Liver (tissue), 9 donors: ENCODE measurements around the gene VTCN1. TPM values are rescaled to one million over a fixed set of nuclear protein-coding genes. Genes with fewer than 3 reads are reported as not detected.

ENCODE experiments used
- DNase-seq: peaks from one replicate; pipeline ENCODE4 v3.0.0-alpha.2; 2017; ENCODE audit warnings: low spot score
- H3K27ac ChIP-seq, 2 donors: one replicate each; pipeline ENCODE4 v1.7.0; 2013; ENCODE audit warnings: inconsistent platforms in 2 of 2, low read length in 2 of 2, control low read depth in 1 of 2, low read depth in 1 of 2, mild to moderate bottlenecking in 1 of 2
- H3K27me3 ChIP-seq, 4 donors: one replicate each; pipeline versions ENCODE4 v1.6.1 to v1.7.0; 2013; ENCODE audit warnings: low read length in 3 of 4, inconsistent platforms in 1 of 4, mild to moderate bottlenecking in 1 of 4, moderate library complexity in 1 of 4; ENCODE audit not compliant: control insufficient read depth in 4 of 4, insufficient read depth in 4 of 4
- H3K36me3 ChIP-seq, 4 donors: one replicate each; pipeline versions ENCODE4 v1.6.1 to v1.7.0; 2013; ENCODE audit warnings: low read length in 3 of 4, mild to moderate bottlenecking in 3 of 4, low read depth in 1 of 4, moderate library complexity in 1 of 4; ENCODE audit not compliant: control insufficient read depth in 4 of 4, insufficient read depth in 3 of 4
- H3K4me1 ChIP-seq, 4 donors: one replicate each; pipeline versions ENCODE4 v1.6.1 to v1.7.0; 2013; ENCODE audit warnings: low read length in 3 of 4, mild to moderate bottlenecking in 3 of 4, moderate library complexity in 1 of 4; ENCODE audit not compliant: control insufficient read depth in 4 of 4, insufficient read depth in 4 of 4
- H3K4me3 ChIP-seq, 3 donors: one replicate each; pipeline versions ENCODE4 v1.6.1 to v1.7.0; 2013; ENCODE audit warnings: low read length in 3 of 3, control low read depth in 1 of 3, low read depth in 1 of 3, mild to moderate bottlenecking in 1 of 3
- H3K9ac ChIP-seq, 2 donors: one replicate each; pipeline ENCODE4 v1.7.0; 2013; ENCODE audit warnings: low read length in 2 of 2, mild to moderate bottlenecking in 2 of 2, moderate library complexity in 2 of 2, control low read depth in 1 of 2, low read depth in 1 of 2
- H3K9me3 ChIP-seq, 4 donors: one replicate each; pipeline versions ENCODE4 v1.6.1 to v1.7.0; 2013; ENCODE audit warnings: low read length in 3 of 4; ENCODE audit not compliant: control insufficient read depth in 4 of 4
- EGR1 ChIP-seq, 2 donors: IDR thresholded peaks; 2 replicates each; pipeline ENCODE4 v1.6.1; 2016 to 2018; ENCODE audit warnings: antibody characterized with exemption in 2 of 2, low read depth in 2 of 2
- FOXA1 ChIP-seq: IDR thresholded peaks from 2 replicates; pipeline ENCODE4 v1.6.1; 2016; ENCODE audit warnings: antibody characterized with exemption
- FOXA2 ChIP-seq: IDR thresholded peaks from 2 replicates; pipeline ENCODE4 v1.6.1; 2016; ENCODE audit warnings: antibody characterized with exemption
- HNF4A ChIP-seq, 2 donors: conservative IDR thresholded peaks; 2 replicates each; pipeline ENCODE4 v1.6.1; 2016; ENCODE audit warnings: antibody characterized with exemption in 2 of 2, mild to moderate bottlenecking in 2 of 2
- HNF4G ChIP-seq: IDR thresholded peaks from 2 replicates; pipeline ENCODE4 v1.6.1; 2016; ENCODE audit warnings: antibody characterized with exemption
- JUND ChIP-seq, 2 donors: IDR thresholded peaks; 2 replicates each; pipeline ENCODE4 v1.6.1; 2016; ENCODE audit warnings: antibody characterized with exemption in 2 of 2
- NR2F2 ChIP-seq: IDR thresholded peaks from 2 replicates; pipeline ENCODE4 v1.6.1; 2016; ENCODE audit warnings: antibody characterized with exemption
- RAD21 ChIP-seq, 2 donors: IDR thresholded peaks; 2 replicates each; pipeline ENCODE4 v1.6.1; 2016; ENCODE audit warnings: antibody characterized with exemption in 2 of 2, mild to moderate bottlenecking in 2 of 2
- RXRA ChIP-seq, 2 donors: IDR thresholded peaks; 2 replicates each; pipeline ENCODE4 v1.6.1; 2017 to 2018; ENCODE audit warnings: antibody characterized with exemption in 2 of 2, mild to moderate bottlenecking in 1 of 2
- SP1 ChIP-seq: IDR thresholded peaks from 2 replicates; pipeline ENCODE4 v1.6.1; 2018; ENCODE audit warnings: antibody characterized with exemption, mild to moderate bottlenecking
- TAF1 ChIP-seq: conservative IDR thresholded peaks from 2 replicates; pipeline ENCODE4 v1.6.1; 2016; ENCODE audit warnings: antibody characterized with exemption, mild to moderate bottlenecking
- YY1 ChIP-seq: IDR thresholded peaks from 2 replicates; pipeline ENCODE4 v1.6.1; 2016; ENCODE audit warnings: antibody characterized with exemption, mild to moderate bottlenecking
- WGBS: extraction: QIAGEN DNeasy Blood & Tissue Kit; methylation state at CpG from one replicate; pipeline ENCODE4 v1.1.7; 2013; 5-methylcytosine and 5-hydroxymethylcytosine counted together
- polyA plus RNA-seq, 2 donors: library from polyadenylated mRNA; stranded (reverse) in 1 of 2; unstranded in 1 of 2; fragments of 200-250 nt in 1 of 2; fragments of >200 nt in 1 of 2; fragmentation: Nextera tagmentation in 1 of 2; extraction: Ambion mirVana in 1 of 2; gene quantifications; one replicate each; pipeline versions ENCODE4 v1.2.1 to v1.2.3, GENCODE V29; 2013 to 2015
- total RNA-seq, 2 donors: library from RNA; depleted of rRNA; stranded (reverse); fragments of >200 nt; gene quantifications; one replicate each; pipeline ENCODE4 v1.2.3, GENCODE V29; 2014
- TF ChIP-seq, protein P1 (sequence below): IDR thresholded peaks from 2 replicates; pipeline ENCODE4 v1.6.1; 2016; ENCODE audit warnings: antibody characterized with exemption
- TF ChIP-seq, protein P2 (sequence below): IDR thresholded peaks from 2 replicates; pipeline ENCODE4 v1.6.1; 2016; ENCODE audit warnings: antibody characterized with exemption
- TF ChIP-seq, protein P3 (sequence below): IDR thresholded peaks from 2 replicates; pipeline ENCODE4 v1.6.1; 2016; ENCODE audit warnings: antibody characterized with exemption
- TF ChIP-seq, protein P4 (sequence below): IDR thresholded peaks from 2 replicates; pipeline ENCODE4 v1.6.1; 2016; ENCODE audit warnings: antibody characterized with exemption, mild to moderate bottlenecking
- donor health status: healthy.
- donor health status: healthy.
- donor health status: healthy.
- donor health status: healthy.
- donor health status: healthy.

Gene VTCN1
- total and polyA plus RNA-seq, 4 donors, result 0.28 to 1.0 (median 0.45) TPM

DNA sequence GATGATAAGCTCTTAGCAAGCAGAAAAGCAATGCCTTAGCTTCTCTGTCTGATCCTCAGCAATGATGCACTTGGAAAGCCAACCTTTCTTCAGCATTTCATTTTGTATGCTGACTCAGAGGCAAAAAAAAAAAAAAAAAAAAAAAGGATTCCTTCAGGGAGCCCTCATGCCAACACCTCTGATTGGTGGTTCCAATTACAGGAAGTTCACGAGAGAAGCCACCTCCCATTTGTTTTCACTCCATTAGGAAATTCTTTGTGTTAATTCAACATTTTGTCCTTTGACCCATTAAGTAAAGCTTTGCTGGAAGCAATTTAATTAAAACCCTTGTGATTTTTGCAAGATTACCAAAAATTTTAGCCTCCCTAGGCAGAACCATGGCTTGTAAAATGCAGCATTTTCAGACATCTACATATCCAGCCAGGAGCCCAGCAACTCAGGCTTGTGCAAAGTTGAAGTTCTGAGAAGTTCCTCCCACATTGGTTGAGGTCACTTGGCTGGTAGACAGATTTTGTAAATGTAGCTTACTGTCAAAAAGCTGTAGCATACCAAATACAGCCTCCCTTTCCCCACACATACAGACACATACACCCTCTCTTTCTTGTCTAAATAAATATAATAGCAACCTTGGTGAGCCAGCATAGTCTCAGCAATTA, 27.1 kb upstream of the VTCN1 start:
- no peaks in the 10 kb centered on the region for H3K36me3 ChIP-seq
- no peak overlapping the region for H3K9ac ChIP-seq
- TF ChIP-seq FOXA2 (no peak), YY1 (no peak), RAD21 (IDR thresholded peaks at IDR 0.05) (no peak), HNF4G (no peak), NR2F2 (no peak), JUND (IDR thresholded peaks at IDR 0.05) (no peak), TAF1 (no peak), FOXA1 (no peak), RXRA (IDR thresholded peaks at IDR 0.05) (no peak), HNF4A (conservative IDR thresholded peaks at IDR 0.05) (no peak), EGR1 (IDR thresholded peaks at IDR 0.05; ENCODE audit: low read depth in 2 of 2) (no peak)
- TF ChIP-seq, protein P1, sequence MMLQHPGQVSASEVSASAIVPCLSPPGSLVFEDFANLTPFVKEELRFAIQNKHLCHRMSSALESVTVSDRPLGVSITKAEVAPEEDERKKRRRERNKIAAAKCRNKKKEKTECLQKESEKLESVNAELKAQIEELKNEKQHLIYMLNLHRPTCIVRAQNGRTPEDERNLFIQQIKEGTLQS, result no peak
- TF ChIP-seq, protein P2, sequence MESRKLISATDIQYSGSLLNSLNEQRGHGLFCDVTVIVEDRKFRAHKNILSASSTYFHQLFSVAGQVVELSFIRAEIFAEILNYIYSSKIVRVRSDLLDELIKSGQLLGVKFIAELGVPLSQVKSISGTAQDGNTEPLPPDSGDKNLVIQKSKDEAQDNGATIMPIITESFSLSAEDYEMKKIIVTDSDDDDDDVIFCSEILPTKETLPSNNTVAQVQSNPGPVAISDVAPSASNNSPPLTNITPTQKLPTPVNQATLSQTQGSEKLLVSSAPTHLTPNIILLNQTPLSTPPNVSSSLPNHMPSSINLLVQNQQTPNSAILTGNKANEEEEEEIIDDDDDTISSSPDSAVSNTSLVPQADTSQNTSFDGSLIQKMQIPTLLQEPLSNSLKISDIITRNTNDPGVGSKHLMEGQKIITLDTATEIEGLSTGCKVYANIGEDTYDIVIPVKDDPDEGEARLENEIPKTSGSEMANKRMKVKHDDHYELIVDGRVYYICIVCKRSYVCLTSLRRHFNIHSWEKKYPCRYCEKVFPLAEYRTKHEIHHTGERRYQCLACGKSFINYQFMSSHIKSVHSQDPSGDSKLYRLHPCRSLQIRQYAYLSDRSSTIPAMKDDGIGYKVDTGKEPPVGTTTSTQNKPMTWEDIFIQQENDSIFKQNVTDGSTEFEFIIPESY, result no peak
- TF ChIP-seq, protein P3, sequence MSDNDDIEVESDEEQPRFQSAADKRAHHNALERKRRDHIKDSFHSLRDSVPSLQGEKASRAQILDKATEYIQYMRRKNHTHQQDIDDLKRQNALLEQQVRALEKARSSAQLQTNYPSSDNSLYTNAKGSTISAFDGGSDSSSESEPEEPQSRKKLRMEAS, result no peak
- TF ChIP-seq, protein P4, sequence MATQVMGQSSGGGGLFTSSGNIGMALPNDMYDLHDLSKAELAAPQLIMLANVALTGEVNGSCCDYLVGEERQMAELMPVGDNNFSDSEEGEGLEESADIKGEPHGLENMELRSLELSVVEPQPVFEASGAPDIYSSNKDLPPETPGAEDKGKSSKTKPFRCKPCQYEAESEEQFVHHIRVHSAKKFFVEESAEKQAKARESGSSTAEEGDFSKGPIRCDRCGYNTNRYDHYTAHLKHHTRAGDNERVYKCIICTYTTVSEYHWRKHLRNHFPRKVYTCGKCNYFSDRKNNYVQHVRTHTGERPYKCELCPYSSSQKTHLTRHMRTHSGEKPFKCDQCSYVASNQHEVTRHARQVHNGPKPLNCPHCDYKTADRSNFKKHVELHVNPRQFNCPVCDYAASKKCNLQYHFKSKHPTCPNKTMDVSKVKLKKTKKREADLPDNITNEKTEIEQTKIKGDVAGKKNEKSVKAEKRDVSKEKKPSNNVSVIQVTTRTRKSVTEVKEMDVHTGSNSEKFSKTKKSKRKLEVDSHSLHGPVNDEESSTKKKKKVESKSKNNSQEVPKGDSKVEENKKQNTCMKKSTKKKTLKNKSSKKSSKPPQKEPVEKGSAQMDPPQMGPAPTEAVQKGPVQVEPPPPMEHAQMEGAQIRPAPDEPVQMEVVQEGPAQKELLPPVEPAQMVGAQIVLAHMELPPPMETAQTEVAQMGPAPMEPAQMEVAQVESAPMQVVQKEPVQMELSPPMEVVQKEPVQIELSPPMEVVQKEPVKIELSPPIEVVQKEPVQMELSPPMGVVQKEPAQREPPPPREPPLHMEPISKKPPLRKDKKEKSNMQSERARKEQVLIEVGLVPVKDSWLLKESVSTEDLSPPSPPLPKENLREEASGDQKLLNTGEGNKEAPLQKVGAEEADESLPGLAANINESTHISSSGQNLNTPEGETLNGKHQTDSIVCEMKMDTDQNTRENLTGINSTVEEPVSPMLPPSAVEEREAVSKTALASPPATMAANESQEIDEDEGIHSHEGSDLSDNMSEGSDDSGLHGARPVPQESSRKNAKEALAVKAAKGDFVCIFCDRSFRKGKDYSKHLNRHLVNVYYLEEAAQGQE, result no peak
- no peak for DNase-seq
- H3K9me3 ChIP-seq, result peaks cover 0 to 1% (median 0%) of the 10 kb centered on the region in 4 donors
- no peaks in the 10 kb centered on the region for H3K27me3 ChIP-seq
- WGBS, result 31% methylated on average over 1 of the region's 1 CpG
- H3K4me3 ChIP-seq, result no peak overlapping the region
- no peaks in the 10 kb centered on the region for H3K4me1 ChIP-seq
- H3K27ac ChIP-seq, result no peak overlapping the region

DNA sequence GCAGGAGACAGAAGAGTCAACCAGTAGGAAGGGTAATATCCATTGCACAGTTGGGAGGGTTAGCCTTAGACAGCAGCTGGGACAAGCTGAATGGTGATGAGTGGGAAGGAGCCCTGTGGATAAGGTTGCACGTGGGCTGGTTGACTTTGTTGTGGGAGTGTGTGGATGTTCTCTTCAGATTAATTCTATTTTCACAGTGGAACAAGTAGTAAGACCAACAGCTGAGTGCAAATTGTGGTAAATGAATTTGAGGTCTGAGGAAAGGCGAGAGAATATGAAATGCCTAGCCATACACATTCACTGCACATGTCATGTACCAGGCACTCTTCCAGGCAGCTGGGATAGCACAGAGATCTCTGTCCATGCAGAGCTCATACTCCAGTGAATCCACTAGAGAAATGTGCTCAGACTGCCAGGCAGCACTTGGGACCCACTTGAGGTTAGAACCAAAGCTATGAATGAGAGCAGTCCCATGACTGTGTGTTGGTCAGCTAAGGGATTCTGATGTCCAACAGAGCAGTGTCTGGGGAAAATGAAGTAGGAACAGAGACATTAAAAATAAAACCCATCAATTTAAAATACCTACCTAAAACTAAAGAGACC, 25.2 kb upstream of the VTCN1 start:
- no peak for DNase-seq
- Histone ChIP-seq H3K36me3 (no peaks in the 10 kb centered on the region), H3K27me3 (no peaks in the 10 kb centered on the region), H3K27ac (no peak overlapping the region), H3K9me3 (peaks cover 0 to 1% (median 0%) of the 10 kb centered on the region in 4 donors), H3K4me1 (no peaks in the 10 kb centered on the region), H3K4me3 (no peak overlapping the region), H3K9ac (no peak overlapping the region)
- WGBS, result 81% methylated on average over 2 of the region's 2 CpGs
- TF ChIP-seq FOXA1 (no peak), TAF1 (no peak), SP1 (no peak), JUND (IDR thresholded peaks at IDR 0.05) (no peak), NR2F2 (no peak), YY1 (no peak), HNF4A (conservative IDR thresholded peaks at IDR 0.05) (no peak), EGR1 (IDR thresholded peaks at IDR 0.05; ENCODE audit: low read depth in 2 of 2) (no peak), FOXA2 (no peak)
- TF ChIP-seq, protein P1, result no peak
- TF ChIP-seq, protein P2, result no peak
- TF ChIP-seq, protein P4, result no peak
- TF ChIP-seq, protein P3, result no peak
